Activated CD4-positive, alpha-beta T cell treated with anti-CD3 and anti-CD28 coated beads, Interleukin-2, amount 50 U/mL, for 4 hours (primary cell): ENCODE results near the gene NECTIN4.
A peak's percentile ranks its signal among the peaks of the same experiment; 100 is the strongest.
"Not testable (repeated sequence)": the region's sequence is repeated elsewhere in the genome, so short reads cannot be mapped to it uniquely, and the experiment has no call there.

Experiments
- DNase-seq, 2 experiments: peaks; one replicate each; pipeline ENCODE4 v3.0.0-alpha.2; 2020

NECTIN4 gene

DNA sequence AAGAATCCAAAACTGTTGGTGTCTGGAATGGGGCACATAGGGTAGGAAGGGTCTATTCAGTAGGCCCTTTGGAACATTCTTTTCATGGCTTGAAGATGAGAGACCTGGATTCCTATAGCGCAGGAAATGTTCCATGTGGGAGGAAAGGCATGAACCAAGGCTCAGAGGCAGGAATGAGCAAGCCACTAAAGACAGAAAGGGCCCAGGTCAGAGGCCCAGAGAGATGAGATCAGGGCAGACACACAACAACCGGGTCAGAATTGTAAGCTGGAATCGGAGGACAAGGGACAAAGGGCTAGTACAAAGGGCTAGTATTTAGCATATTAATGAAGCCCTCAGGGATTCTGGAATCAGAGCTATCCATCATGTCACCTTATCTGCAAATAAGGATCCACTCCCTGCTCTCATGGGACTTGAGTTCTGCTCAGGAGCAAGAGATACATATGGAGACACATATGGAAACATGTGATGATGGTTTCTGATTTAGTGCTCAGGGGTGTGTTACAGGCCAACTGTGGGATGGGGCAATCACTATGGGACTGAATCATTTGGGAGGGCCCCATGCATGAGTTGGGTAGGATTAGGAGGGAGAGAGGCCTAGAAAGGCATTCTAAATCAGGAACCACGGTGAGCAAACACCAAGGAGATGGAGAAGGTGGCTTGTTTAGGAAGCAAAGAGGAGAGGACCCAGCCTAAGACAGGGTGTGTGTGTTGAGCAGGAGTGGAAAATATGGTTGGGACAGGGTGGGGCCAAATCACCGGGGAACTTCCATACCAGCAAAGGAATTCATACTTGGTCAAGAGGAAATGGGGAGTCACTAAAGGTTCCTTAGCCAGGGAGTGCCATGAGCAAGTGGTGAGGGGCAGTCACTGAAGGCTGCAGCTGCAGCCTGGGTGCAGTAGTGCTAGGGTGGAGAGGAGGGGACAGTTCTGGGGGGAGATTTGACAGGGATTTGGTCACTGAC is 8.6 kb downstream of the NECTIN4 start:
- no peak for DNase-seq

DNA sequence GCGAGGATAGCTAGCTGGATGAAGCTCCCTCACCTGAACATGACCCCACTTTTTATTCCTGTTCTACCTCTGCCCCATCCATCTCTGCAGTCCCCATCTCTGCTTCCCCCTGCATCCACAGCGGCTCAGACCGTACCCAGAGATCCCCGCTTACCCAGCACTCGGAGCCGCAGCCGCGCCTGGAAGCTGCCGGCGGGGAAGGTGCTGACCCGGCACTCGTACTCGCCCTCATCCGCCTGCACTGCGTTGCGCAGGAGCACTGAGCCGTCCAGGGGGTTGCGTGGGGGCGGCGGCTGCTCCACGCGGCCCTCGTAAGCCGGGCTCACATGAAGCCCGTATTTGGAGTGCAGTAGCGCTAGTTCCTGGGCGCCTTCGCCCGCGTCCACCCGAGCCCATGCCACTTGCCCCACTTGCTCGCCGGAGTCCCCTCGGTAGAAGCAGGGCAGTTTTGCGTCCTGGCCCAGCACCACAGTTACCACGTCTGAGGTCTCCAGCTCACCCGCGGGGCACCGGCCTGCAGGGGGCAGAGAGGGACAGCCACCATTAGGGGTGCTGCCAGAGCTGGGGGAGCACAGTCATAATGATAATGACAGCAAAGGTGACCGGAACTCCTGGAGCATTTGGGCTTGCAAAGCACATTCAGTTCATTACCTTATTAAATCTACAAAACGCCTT is 9.8 kb downstream of the NECTIN4 start:
- DNase-seq: no peak

DNA sequence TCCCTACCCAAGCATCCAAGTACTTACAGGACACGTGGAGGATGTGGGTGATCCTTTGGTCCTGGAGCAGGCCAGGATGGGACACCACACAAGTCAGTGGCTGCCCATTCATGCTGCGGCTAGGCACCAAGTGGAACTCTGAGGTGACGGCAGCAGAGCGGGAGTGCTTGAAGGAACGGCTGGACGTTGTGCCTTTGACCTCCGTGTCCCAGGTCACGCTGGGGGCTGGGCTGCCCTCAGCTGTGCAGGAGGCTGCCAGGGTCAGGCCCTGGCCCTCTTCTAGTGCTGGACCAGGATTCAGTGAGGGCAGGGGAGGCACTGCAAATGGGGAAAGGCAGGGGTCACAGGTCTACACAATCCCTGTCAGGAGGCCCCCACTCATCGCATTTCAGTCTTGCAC is 11.9 kb downstream of the NECTIN4 start:
- no peak for DNase-seq

- DNase-seq: no peak
Measured at GRCh38 chr1:161076410-161076809, 12.9 kb downstream of the NECTIN4 start.

DNA sequence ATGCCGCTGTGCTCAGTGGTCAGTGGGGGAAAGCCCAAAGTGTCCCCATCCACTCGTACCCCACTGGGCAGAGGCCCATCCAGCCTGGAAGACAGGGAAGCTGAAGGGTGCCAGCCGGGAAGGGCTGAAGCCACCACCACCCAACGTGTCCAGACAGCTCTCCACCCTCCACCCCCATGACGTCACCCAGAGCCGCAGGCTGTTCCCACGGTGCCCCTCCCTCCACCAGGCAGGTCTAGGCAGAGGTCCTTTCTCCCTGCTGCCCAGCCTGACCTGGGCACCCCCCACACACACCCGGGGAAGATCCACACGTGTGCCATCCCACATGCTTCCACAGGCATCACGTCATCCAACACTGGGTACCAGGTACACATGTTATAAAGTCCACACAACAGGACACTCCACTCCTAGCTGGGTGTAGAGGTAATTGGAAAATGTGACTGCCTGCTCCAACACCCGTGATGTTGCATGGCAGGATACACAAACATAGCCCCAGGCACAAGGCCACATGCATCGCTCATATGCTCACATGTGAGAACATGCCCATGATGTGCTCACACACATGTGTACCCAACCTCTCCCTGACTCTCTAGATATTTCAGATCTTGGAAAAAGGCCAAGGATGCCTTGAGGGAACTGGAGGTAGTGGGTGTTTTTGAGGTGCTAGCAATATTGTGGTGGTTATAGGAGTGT is 14.5 kb downstream of the NECTIN4 start:
- DNase-seq: no peak

GRCh38 chr1:161073474-161074121 is 15.8 kb downstream of the NECTIN4 start:
- DNase-seq: no peak

DNA sequence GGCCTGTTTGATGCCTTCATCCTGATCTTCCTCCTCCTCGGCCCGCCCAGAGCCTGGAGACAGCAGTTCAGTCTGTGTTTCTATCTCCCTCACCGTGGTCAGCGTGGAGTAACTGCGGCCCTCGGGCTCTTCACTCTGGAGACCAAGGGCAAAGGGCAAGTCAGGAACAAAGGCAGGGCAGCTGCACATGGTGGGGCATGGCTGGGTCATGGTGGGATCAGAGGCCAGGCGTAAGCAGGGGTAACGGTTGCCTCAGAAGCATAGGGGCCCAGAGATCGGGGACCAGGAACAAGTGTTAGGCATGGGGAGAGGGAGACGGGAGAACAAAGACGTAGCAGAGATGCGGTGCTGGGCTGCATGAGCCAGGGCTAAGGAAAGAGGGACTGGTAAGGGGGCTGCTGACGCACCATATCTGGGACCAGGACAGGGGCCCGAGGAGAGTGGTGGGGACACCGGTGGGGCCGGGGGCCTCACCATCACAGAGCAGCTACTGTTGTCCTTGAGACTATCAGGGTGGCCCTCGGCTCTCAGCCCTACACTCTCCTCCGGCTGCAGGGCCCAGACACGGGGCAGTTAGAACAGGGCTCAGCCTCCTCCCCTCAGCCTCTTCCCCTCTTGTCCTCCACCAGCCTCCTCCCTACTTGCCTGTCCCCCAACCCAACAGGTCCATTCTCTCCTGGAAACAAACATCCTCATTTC is 16.5 kb downstream of the NECTIN4 start:
- no peak for DNase-seq

DNA sequence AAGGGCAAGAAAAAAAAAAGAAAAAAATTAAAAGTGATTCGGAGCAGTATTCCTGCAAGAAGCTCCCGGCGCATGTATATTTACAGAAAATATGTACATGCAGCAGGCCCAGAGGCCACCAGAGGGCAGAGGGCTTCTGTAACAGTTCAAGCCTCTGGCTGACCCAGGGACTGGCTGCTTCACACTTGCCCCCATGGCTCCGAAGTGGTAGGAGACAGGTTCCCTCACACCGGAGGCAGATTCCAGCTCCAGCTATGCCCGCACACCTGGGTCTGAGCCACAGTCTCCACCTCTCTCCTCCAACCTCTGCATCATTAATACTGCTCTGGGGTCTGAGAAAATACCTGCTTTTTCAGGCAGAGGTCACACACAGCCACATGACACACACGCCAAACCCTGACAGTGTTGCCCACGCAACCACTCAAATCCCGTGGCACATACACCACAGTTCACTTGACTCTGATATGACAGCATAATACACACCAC is 17.4 kb downstream of the NECTIN4 start:
- DNase-seq: peak; percentile 34 to 38

DNA sequence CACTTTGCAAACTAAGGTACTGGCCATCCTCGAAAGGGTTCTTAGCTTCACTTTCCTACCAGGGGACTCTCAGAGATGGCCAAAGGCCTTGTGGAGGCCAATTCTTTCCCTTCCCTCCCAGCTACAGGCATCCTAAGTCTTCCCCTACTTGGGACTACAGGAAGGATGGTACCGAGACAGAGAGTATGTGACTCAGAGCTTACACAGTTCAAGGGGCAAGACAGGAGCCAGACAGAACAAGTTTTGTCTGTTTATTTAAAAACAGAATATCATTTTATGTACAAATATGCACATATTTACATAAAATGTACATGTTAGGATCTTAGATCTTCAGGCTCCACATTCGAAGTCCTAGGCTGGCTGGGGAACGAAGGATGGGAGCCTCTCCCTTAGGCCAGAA is 18.6 kb downstream of the NECTIN4 start:
- DNase-seq: no peak

DNA sequence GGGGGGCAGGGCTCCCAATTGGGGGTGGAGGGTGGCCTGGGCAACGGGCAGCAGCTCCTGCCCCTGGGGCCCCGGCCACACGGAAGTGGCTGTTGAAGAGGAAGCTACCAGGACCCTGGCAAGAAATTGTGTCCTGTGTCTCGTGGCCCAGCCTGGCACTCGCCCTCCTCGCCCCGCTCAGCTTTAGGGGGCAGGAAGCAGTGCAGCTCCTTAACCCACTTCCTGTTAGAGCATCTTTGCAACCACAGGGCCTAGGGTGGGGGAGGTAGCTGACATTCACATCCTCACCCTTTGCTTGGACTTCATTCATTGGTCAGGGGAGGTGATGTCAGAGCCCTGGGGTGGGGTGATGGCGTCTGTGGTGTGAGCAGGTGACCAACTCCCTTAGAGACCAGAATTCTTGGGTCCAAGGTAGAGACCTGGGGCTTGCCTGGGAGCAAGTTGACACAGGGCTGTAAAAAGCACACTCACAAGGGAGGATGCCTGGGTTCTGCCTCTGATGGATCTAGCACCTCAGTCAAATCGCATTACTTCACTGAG is 19.6 kb downstream of the NECTIN4 start, which contains the start of gene ARHGAP30:
TSS of gene ARHGAP30 (minus strand) at position 161 of the 540 bp plus-strand sequence. CDS start 267 bp downstream, outside the sequence.
- peak; percentile 69 for DNase-seq

GRCh38 chr1:161069241-161069640 is 20.1 kb downstream of the NECTIN4 start:
- DNase-seq: no peak

- peak; percentile 68 to 71 for DNase-seq
Measured at GRCh38 chr1:161068306-161069234, 20.8 kb downstream of the NECTIN4 start.

GRCh38 chr1:161066694-161067093 is 22.7 kb downstream of the NECTIN4 start:
- DNase-seq: no peak

DNA sequence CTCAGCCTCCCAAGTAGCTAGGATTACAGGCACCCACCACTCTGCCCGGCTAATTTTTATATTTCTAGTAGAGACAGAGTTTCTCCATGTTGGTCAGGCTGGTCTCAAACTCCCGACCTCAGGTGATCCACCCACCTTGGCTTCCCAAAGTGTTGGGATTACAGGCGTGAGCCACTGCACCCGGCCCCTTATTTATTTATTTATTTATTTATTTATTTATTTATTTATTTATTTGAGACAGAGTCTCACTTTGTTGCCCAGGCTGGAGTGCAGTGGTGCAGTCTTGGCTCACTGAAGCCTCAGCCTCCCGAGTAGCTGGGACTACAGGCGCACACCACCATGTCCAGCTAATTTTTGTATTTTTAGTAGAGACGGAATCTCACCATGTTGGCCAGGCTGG is 23.7 kb downstream of the NECTIN4 start:
- not testable (repeated sequence) for DNase-seq

DNA sequence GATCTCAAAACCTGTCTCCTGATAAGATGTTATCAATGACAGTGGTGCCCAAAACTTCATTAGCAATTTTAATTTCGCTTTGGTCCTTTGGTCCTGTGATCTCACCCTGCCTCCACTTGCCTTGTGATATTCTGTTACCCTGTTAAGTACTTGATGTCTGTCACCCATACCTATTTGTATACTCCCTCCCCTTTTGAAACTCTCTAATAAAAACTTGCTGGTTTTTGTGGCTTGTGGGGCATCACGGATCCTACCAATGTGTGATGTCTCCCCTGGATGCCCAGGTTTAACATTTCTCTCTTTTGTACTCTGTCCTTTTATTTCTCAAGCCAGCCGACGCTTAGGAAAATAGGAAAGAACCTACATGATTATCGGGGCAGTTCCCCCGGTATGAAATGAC is 25.4 kb downstream of the NECTIN4 start:
- not testable (repeated sequence) for DNase-seq

DNA sequence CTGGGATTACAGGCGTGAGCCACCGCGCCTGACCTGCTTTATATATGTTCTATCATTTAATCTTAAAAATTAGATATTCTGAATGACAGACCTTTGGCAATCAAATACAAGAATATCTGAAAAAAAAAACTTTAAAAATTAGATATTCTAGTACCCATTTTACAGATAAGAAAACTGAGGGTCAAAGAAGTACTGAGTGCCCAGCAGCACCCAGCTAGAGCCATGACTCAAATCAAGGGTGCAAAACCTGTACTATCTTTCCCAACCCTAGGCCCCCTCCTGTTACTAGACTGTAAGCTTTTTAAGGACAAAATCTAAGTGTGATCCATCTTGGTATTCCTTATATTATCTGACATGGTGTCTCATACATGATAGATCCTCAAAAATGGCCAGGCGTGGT is 27.9 kb downstream of the NECTIN4 start:
- no peak for DNase-seq

DNA sequence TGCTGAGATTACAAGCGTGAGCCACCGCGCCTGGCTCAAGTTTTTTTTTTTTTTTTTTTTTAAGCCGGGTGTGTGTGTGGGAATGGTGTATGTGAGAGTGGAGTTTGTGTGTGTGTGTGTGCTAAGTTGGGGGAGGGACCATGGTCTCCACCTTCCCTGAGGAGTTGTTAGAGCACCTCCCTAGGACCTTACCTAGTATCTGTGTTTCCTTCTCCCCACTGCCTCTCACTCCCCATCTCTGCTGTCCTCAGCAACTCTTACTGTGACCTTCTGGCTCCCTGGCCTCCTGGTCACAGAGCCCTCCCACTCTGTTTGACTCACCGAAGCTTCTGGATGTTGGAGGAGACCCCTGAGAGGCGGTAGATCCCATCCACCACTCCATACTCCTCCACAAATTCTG is 30.1 kb downstream of the NECTIN4 start:
- DNase-seq: no peak

DNA sequence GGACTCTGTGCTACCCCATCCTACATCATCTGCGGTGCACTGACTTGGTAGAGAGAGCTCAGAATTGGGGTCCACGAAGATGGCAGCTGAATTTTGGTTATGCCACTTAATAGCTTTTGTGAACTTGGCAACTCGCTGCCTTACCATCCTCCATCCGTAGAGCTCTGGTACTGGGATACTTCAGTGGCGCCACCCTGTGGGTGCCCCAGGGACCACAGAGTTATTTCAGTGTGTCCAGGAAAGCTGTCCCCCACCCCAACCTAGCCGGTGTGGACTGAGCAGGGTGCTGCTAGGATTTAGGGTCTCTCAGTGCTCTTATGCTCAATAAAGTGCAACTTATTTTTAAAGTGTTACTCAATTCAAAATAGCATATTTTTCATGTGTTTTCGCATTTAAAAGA is 34.6 kb downstream of the NECTIN4 start:
- DNase-seq: no peak

- DNase-seq: no peak
Measured at GRCh38 chr1:161054232-161054631, 35.1 kb downstream of the NECTIN4 start.

DNA sequence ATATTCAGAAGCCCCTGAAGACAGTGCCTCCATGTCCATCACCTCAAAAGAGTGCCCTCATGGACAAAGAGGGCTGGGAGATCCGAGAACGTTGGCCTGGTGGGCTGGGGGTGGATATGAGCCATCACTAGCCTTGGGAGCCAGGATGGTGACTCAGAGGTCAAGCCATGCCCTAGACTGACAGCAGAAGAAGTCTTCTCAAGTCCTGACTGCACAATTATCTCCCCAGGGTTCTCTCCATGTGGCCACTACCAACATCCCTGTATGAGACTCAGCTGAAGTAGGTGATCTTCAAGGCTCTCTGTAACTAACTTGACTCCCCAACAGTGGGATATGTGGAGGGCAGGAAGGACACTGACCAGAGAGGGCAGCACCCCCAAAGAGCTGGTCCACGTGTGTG is 36.5 kb downstream of the NECTIN4 start:
- DNase-seq: no peak

GRCh38 chr1:161051219-161051618 is 38.1 kb downstream of the NECTIN4 start:
- DNase-seq: no peak
